AG09309 (cell line): ENCODE data around the gene ZC3H7A.
"Not testable (repeated sequence)": the region's sequence is repeated elsewhere in the genome, so short reads cannot be mapped to it uniquely, and the experiment has no call there.

Experiments used
- DNase-seq: peaks from one replicate; pipeline ENCODE4 v3.0.0-alpha.2; 2010; ENCODE audit warnings: low read depth
- H3K4me3 ChIP-seq: 2 replicates; pipeline ENCODE4 v1.5.1; 2011; ENCODE audit warnings: mild to moderate bottlenecking, low read depth, low read length, moderate library complexity; ENCODE audit not compliant: control insufficient read depth
- TF ChIP-seq, protein P1 (sequence below): IDR thresholded peaks from 2 replicates; pipeline ENCODE4 v1.5.1; 2011; ENCODE audit warnings: mild to moderate bottlenecking, low read depth, low read length, inconsistent platforms; ENCODE audit not compliant: insufficient read depth, control insufficient read depth; ENCODE audit errors: missing control alignments

ZC3H7A gene

DNA sequence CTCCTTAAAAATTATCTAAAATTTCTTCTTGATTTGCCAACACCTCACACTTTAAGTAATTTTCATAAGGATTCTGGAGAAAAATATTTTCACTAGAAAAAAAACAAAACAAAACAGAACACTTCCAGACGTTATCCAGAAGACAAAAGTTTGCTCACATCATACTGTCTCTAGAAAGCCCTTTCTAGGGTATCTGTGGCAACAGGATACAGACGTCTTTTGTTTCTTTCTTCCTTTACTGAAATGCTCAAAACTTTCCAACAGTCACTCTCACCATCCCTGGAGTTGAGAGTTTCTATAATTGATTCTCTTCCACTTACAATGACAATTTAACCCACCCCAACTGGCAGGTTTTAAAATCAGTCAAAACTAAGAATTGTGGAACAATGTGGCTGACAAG lies 2.6 kb downstream of the ZC3H7A start:
- no peak overlapping the region for H3K4me3 ChIP-seq

DNA sequence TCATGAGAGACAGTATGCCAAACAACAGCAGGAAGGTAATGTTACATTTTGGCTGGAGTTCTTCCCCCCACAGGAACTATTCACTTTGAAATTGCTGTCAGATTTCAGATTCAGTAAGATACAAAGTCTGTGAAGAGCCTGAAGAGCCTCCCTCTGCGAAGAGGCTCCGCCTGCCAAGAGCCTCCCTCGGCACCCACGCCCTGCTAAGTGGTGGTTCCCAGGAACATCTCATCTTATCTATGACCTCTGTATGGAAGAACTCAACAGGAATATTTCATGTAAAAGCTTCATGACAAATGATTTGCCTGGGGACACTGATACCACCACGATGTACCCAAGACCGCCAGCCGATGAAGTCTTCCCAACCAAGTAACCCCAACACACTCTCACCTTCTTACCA lies 3.2 kb downstream of the ZC3H7A start:
- DNase-seq, result no peak
- no peak overlapping the region for H3K4me3 ChIP-seq
- TF ChIP-seq, protein P1, sequence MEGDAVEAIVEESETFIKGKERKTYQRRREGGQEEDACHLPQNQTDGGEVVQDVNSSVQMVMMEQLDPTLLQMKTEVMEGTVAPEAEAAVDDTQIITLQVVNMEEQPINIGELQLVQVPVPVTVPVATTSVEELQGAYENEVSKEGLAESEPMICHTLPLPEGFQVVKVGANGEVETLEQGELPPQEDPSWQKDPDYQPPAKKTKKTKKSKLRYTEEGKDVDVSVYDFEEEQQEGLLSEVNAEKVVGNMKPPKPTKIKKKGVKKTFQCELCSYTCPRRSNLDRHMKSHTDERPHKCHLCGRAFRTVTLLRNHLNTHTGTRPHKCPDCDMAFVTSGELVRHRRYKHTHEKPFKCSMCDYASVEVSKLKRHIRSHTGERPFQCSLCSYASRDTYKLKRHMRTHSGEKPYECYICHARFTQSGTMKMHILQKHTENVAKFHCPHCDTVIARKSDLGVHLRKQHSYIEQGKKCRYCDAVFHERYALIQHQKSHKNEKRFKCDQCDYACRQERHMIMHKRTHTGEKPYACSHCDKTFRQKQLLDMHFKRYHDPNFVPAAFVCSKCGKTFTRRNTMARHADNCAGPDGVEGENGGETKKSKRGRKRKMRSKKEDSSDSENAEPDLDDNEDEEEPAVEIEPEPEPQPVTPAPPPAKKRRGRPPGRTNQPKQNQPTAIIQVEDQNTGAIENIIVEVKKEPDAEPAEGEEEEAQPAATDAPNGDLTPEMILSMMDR, result no peak

More for the DNA sequence above, 2.6 kb downstream of the ZC3H7A start:
- no peak for DNase-seq
- TF ChIP-seq, protein P1, result no peak

DNA sequence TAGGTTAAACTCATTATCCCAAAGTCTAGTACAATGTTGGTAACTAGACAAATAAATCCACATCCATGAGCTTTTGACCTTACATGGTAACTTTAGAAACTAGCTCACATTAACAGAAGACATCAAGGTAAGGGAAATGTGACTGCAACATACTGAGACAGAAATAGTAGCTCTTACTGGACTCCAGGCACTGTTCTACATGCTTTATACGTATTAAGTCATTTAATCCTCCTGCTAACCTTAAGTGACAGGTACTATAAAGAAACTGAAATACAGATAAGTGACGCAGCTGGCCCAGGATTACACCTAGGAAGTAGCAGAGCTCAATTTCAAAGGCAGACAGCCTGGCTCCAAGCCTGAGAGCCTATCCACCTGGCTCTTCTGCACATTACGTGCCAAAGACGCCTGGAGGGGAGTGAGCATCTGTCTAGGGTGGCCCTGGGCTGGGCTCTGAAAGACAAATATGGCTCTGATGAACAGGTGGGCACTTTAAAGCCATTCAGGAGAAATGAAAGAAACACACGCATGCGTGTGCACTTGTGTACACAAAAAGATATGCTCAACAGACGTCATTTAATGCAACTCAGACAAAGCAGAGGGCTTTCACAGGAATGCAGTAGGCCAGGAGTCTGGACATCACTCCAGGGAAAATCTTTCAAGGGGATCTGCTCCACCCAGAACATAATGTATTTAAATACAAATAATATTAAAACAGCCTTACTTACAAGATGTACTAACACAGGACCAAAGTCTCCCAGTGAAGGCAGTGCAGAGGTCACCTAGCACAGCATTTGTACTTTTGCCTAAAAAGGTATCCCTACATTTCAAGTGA lies 4.4 kb downstream of the ZC3H7A start:
- no peak overlapping the region for H3K4me3 ChIP-seq
- TF ChIP-seq, protein P1, result no peak
- DNase-seq, result no peak

DNA sequence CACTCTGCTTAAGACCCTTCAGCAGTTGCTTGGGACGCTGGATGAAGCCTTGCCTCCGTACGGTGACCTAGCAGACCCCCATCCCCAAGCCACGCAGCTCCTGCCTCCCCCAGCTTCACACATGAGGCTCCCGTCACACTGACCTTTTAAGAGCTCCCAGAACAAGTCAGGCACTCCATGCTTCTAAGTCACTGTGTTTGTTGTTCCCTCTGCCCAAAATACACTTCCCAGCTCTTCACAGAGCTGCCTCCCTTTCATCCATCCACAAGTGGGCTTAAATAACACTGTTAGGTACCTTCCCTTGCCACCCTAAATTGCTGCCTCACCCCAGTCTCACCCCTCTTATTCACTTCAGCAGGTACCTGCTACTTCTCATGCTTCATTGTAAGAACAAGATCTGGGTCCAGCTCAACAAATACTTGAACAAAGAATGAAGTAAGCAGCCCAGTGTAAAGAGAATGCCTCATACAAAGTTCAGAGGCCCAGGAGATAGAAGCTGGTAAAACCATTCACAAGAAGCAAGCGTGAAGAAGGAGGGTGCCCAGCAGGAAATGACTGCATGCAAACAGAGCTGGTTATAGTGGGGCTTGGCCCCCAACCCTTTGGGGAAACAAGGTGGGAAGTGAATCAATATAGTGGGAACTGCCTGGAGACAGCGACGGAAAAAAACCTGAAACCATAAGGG lies 5.8 kb downstream of the ZC3H7A start:
- DNase-seq, result no peak
- TF ChIP-seq, protein P1, result no peak

DNA sequence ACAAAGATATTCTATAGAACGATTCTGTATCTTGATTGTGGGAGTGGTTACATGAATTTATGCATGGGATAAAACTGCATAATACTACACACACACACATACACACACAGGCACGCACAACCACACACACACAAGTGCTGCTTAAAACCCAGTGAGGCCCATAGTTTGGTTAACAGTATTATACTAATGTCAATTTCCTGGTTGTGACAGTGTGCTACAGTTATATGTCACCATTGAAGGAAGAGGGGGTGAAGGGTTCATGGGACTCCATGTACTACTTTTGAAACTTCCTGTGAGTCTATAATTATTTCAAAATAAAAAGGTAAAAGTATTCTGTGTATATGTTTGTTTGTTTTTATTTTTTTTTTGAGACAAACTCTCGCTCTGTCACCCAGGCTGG lies 8.1 kb downstream of the ZC3H7A start:
- no peak overlapping the region for H3K4me3 ChIP-seq
- TF ChIP-seq, protein P1, result no peak
- no peak for DNase-seq

More for the DNA sequence above, 5.8 kb downstream of the ZC3H7A start:
- no peak overlapping the region for H3K4me3 ChIP-seq

DNA sequence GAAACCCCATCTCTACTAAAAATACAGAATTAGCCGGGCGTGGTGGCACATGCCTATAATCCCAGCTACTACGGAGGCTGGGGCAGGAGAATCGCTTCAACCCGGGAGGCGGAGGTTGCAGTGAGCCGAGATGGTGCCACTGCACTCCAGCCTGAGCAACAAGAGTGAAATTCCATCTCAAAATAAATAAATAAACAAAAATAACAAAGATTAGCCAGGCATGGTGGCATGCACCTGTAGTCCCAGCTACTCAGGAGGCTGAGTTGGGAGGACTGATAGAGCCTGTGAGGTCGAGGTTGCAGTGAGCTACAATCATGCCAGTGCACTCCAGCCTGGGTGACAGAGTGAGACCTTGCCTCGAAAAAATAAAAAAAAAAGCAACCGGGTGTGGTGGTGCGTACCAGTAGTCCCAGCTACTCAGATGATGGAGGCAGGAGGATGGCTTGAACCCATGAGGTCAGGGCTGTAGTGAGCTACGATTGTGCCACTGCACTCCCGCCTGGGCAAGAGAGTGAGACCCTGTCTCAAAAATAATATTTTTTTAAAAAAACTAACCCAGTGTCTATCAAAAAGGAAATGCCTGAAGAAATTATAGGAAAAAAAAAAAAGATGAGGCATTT lies 12.0 kb downstream of the ZC3H7A start:
- H3K4me3 ChIP-seq, DNase-seq: not testable (repeated sequence)

DNA sequence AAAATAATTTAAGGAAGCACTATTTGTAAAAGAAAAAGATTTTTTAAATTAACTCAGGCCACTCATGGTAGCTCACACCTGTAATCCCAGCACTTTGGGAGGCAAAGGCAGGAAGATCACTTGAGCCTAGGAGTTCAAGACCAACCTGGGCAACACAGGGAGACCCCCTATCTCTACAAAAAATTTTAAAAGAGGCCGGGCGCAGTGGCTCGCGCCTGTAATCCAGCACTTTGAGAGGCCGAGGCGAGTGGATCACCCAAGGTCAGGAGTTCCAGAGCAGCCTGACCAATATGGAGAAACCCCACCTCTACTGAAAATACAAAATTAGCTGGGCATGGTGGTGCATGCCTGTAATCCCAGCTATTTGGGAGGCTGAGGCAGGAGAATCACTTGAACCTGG lies 12.7 kb downstream of the ZC3H7A start:
- not testable (repeated sequence) for DNase-seq, H3K4me3 ChIP-seq

DNA sequence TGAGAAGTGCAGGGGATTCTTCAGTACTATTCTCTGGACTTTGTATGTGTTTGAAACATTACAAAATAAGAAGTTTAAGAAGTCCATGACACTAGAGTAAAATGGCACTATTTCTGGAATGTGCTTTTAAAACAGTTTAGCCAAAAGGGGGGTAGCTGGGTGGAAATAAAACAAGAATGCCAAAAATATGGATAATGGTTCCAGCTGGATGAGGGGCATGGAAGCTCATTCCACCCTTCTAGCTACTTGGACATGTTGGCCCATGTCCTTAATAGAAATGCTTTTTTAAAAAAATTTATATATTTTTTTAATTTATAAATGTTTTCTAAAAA lies 13.1 kb downstream of the ZC3H7A start:
- TF ChIP-seq, protein P1, result no peak
- peak overlapping the region; percentile 11 for H3K4me3 ChIP-seq
- DNase-seq, result no peak
